GM19468 (cell line): Measurements from ENCODE around the gene HOXA10.
A peak's percentile ranks its signal among the peaks of the same experiment; 100 is the strongest.

ENCODE experiments used
- ATAC-seq: cut with Tn5 transposase; IDR thresholded peaks from one replicate; pipeline ENCODE4 v1.9.1; 2021; ENCODE audit warnings: mild to moderate bottlenecking, moderate library complexity, moderate number of reproducible peaks; ENCODE audit not compliant: unreplicated experiment; ENCODE audit errors: extremely low read depth

HOXA10 gene

GRCh38 chr7:27158436-27159265 lies 15.5 kb downstream of the HOXA10 start:
- no peak for ATAC-seq

GRCh38 chr7:27157702-27158431 lies 16.3 kb downstream of the HOXA10 start:
- ATAC-seq, result no peak

GRCh38 chr7:27156916-27157701 lies 17.0 kb downstream of the HOXA10 start:
- no peak for ATAC-seq

GRCh38 chr7:27156508-27156898 lies 17.6 kb downstream of the HOXA10 start, which contains the start of gene HOXA7:
TSS of gene HOXA7 (minus strand) at chr7:27156675. CDS start at chr7:27156545, 130 bp downstream.
- ATAC-seq, result no peak

GRCh38 chr7:27155816-27156507 lies 18.2 kb downstream of the HOXA10 start:
- ATAC-seq, result no peak

GRCh38 chr7:27154901-27155815 lies 19.0 kb downstream of the HOXA10 start:
- ATAC-seq, result no peak

- ATAC-seq, result no peak
Observed at GRCh38 chr7:27154369-27154768, 19.8 kb downstream of the HOXA10 start.

- no peak for ATAC-seq
Observed at GRCh38 chr7:27153526-27153925, 20.6 kb downstream of the HOXA10 start.

GRCh38 chr7:27152816-27153442 lies 21.2 kb downstream of the HOXA10 start:
- no peak for ATAC-seq

- no peak for ATAC-seq
Observed at GRCh38 chr7:27151931-27152815, 21.9 kb downstream of the HOXA10 start, which contains the start of gene HOXA3. TSS of gene HOXA3 (minus strand) at chr7:27152583. CDS start at chr7:27110640, 41,943 bp downstream.

GRCh38 chr7:27151341-27151930 lies 22.7 kb downstream of the HOXA10 start:
- ATAC-seq, result no peak

- peak; percentile 18 for ATAC-seq
Observed at GRCh38 chr7:27150568-27151340, 23.4 kb downstream of the HOXA10 start.

GRCh38 chr7:27149842-27150567 lies 24.1 kb downstream of the HOXA10 start:
- no peak for ATAC-seq

- ATAC-seq, result no peak
Observed at GRCh38 chr7:27148756-27149641, 25.1 kb downstream of the HOXA10 start.
